Central memory CD4-positive, alpha-beta T cell (primary cell): ENCODE measurements around the gene RTF2.

Source experiments
- DNase-seq: peaks from one replicate; pipeline ENCODE4 v3.0.0; 2022

Gene RTF2

DNA sequence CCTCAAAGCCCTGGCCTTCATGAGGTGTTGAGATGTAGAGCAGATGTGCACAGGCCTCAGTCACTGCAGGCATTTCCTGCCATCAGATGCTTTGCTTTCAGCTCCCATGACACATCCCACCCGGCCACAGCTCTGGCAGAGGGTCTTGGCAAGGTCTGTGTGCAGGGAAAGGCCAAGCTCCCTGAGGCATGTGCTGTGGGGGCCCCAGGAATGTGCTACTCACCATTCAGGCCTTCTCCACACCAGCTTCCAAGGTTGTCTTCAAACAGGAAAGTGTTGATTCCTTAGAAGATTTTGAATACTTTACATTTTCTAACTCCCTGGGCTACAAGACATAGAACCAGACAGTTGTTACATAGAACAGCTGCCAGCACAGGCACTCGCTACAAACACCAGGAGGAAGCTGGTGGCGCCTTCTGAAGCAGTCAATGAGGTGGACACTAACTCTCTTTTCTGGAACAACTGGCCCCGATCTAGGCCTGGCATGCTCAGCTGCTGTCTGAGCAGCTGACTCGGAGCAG lies 28.6 kb upstream of the RTF2 start:
- no peak for DNase-seq

DNA sequence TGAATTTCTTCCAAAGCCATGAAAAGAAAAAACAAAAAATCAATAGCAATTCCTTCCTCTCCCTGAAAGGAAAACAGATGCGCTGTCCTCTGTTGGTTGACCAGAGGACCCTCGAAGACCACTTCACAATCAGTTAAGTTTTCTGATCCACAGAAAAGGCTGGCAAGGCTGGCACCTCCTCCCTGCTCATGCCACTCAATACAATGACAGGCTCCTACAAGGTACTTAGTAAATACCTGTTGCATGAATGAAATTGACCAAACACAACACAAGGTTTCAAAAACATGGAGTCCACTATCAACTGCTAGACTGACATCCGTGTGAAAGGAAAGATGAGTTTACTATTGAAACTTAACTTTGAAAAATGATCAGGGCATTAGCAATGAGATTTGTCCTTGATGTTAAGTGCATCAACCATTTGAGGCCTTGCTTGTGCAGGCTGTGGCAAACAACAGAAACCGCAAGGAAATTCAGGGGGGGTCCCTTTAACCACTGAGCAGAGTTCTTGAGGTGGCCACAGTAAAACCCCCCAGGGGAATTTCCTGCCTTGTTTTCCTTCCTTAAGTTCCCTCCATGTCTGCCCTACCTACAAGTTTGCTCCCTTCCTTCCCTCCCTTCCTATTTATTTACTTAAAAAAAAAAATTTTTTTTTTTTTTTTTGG lies 27.9 kb upstream of the RTF2 start:
- DNase-seq: peak; percentile 69

DNA sequence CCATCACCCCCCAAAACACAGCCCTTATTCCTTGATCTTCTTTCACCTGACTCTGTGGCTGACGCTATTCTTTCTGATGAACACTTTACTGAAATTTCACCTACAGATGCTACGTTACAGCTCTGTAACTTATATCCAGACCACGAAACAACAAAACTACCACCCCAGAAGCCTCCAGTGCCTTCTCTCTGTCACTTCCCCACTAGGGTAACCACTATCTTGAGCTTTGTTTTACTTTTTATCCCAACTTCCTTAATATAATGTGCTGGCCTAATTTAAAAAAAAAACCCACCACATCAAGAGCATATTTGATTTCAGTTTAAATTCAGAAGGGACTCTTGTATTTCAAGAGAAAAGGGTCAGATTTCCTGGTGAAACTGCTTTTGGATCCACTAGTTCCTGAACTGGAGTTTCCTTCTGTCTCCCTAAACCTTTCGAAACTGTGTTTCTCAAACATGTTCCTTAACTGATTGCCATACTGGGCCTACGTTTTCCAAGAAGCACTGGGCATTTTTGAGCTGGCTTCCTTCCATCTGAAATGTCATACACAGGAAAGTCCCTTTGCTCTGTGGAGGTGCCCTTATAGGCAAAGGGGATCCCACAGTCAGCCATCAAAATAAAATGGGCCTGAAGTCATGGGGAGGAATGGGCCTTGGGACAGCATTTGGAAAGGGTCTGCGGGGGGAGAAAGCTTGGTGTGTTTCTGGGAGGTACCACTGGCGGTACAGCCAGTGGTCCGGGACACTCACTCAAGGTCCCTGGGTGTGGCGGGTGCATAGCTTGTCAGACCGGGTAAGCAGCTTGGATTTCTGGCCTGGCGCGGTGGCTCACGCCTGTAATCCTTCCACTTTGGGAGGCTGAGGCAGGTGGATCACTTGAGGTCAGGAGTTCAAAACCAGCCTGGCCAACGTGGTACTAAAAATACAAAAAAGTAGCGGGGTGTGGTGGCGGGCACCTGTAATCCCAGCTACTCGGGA lies 25.8 kb upstream of the RTF2 start:
- peak; percentile 30 for DNase-seq

DNA sequence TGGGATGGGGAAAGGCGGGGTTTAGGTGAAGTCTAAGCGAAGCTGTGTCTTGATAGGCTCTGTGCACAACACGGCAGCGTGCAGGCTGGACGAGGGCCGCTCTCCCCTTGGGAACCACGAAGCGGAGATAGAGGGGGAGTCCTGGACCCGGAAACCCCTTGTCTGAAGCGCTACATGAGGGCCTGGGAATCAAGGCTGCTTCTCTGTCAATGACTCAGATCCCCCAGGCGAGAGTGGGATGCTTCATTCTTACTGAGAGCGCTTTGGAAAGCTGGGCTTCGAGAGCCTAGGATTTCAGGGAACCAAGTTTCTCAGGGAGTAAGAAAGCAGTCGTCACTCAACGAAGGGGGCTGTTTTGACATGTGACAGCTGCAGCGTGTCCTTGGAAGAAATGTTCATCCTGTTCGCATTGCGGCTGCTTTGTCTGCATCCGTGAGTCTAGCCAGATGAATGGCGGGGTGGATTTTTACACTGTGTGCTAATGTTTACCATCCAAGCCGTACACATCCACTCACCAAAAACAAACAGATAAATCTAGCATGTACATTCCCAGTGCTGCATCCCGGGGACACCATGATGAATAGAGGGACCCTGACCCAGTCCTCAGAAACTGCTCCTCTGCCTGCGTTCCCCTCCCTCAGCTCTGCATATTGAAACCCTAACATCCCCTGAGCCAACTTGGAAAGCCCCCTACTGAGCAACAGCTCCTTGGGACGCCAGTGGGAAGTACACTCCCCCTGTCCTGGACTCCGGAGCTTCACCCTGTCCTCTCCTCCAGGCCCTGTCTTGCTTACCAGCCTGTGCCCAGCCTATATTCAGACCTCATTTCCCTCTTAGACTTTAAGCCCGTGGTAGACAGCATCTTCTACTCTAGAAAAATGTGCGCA lies 24.5 kb upstream of the RTF2 start:
- DNase-seq: no peak

GRCh38 chr20:56445130-56445529 lies 23.3 kb upstream of the RTF2 start:
- DNase-seq: no peak

GRCh38 chr20:56445540-56445939 lies 22.9 kb upstream of the RTF2 start:
- no peak for DNase-seq

DNA sequence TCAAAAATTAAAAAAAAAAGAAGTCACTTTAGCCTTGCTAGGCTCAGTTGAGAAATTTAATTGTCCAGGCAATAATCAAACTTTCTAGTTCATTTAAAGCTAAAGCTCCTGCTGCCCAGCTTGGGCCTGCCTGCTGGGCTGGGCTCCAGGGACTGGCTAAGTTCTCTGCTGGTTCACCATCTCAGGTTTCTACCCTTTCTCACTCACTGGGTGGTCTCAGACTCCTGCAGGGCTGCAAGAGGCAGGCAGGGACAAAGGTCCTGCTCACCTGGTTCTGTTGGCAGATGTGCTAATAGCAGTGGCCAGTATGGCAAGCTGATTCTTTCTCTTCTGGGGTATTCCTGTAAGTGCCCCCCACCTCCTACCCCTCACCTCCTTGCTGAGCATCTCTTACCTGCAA lies 21.2 kb upstream of the RTF2 start:
- DNase-seq: no peak

GRCh38 chr20:56449459-56449858 lies 19.0 kb upstream of the RTF2 start:
- no peak for DNase-seq

DNA sequence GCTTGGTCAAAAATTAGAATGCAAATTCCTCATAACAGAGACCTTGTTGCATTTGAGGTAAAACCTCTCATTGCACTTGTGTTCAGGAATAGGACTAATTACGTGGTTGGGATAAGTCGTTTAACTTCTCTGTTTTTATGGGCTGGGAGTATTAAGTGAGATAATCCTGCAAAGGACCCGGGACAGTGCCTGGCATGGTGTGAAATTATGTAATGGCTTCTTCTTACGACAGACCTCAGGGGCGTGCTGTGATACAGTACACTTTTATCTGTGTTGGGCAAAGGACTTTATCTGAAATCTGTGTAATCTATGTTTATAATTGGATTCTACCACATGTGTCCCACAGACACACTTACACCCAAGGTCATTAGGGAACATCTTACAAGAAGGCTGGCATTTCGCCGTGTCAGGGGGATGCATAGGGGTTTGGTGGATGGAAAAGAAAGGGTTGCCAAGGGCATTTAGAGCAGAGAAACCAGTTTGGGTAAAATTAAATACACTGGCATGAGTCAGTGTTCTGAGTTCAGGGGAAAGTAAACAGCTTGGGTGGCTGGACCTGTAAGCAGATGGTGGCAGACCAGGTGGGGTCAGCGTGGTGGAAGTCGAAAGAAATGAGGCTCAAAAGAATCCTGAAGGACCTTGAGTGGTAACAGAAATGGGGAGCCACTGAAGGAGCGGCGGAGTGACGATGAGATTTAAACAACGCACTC lies 17.2 kb upstream of the RTF2 start:
- DNase-seq: no peak

- no peak for DNase-seq
Measured at GRCh38 chr20:56453352-56453751, 15.1 kb upstream of the RTF2 start.

DNA sequence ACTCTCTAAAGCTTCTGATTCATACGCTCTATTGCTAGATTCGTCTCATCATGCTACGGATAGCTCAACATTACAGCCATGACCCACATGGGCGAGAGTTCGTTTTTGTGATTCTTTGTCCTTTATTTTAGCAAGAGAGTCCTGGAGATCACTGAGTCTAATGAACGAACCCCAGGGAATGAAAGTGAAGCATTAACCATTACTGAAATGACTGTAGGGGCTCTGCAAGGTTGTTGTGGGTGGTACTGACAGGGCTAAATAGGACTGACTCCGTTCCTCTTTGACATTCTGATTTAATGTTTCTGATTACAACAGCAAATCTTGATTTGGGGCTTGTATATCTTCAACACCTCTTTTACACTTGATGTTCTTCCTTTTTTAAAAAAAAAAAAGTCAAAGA lies 13.7 kb upstream of the RTF2 start:
- DNase-seq: no peak

GRCh38 chr20:56458206-56458821 lies 10.1 kb upstream of the RTF2 start:
- DNase-seq: no peak

DNA sequence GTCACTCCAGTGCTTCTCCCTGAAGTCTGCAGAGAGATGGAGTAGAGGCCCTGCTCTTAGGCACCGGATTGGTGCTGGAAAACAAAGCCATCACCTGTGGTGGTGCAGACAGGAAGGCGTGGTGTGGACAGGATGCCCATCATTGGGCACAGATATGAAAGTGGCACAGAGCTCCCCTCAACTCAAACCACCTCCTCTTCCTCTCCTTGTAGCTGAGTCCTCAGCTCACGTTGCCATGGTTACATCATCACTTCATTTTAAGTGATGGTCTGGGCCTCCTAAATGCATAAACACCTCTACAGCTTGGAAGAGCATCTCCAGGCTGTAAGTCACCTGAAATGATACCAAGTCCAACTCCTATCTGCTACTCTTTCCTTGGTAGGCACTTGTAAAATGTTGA lies 8.0 kb upstream of the RTF2 start:
- DNase-seq: peak; percentile 83

DNA sequence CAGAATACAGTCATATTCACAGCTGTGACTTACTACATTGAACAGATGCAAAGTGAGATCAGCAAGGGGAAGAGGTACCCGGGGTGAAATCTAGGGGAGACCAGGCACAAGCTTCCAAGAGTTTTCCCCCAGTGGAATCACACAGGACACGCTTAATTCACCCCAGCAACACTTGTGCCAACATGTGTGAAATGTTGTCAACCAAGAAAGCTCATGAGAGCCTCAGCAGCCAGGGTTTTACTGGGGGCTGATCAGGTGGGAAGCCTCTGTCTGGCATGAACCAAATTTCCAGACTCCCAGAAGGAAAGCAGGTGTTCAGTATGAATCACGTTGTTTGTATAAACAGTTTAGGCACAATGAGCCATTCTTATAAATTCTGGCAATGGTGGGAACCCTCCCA lies 6.9 kb upstream of the RTF2 start:
- no peak for DNase-seq

DNA sequence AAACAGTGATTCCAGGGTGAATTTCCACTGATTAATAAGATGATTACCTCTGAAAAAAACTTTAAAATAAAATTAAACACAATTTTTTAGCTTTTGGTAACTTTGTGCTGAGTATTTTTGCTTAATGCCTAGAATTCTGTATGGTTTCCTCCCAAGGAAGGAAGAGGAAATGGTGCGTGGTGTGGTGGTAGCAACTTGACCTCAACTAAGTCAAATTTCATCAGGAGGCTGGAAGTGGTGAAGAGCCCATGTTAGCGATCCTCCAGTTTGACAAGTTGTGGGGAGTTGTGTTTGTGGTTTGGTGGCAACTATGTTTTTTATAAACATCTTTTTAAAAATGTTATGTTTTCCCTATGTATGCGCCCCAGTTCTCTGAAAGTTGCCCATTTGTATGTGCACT lies 5.0 kb upstream of the RTF2 start:
- peak; percentile 61 for DNase-seq

DNA sequence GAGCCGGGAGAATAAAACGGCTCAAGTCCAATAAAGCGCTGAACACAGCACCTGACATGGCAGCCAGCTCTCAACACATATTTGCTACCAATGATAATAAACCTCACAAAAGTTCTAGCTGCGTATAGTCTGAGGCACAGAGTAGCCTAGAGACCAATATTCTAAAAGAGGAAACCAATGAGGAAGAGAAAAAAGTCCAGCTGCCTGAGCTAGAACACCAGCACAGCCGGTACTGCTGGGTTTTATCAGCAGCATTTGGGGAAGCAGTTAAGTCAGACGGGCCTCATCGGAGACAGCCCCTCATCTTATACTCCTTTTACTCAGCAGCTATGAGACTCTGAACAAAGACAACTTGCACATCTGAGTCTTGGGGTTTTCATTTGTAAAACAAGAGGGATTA lies 2.4 kb upstream of the RTF2 start:
- no peak for DNase-seq

GRCh38 chr20:56467968-56468315 lies 485 bp upstream of the RTF2 start:
- no peak for DNase-seq

- peak; percentile 3 for DNase-seq
Measured at GRCh38 chr20:56469077-56469449, 636 bp downstream of the RTF2 start.

DNA sequence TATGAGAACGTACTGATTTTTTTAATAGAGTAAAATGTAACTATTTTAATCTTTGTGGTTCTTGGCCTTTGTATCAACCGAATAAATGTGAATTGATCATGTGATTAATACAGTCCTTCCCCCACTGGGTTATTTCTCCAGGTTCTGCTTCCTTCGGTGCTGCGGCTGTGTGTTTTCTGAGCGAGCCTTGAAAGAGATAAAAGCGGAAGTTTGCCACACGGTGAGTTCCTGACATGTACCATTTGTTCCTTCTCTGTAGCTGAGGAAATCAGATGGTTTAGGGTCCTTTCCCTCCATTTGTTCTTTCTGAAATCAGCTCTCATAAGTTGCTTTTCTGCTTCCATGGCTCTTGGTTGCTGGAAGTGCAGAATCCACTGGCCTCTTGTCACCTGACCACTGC lies 15.5 kb downstream of the RTF2 start:
- DNase-seq: no peak

- no peak for DNase-seq
Measured at GRCh38 chr20:56487216-56487615, 18.8 kb downstream of the RTF2 start.

GRCh38 chr20:56488566-56488965 lies 20.1 kb downstream of the RTF2 start:
- DNase-seq: no peak

GRCh38 chr20:56501116-56501515 lies 32.7 kb downstream of the RTF2 start:
- DNase-seq: no peak
